C4-2B (cell line): ENCODE measurements around the gene FAM13B.

ENCODE experiments used
- ZFX ChIP-seq: fragments of 450-650 bp; IDR thresholded peaks from 2 replicates; pipeline ENCODE4 v1.6.1; 2017
- TF ChIP-seq, protein P1 (sequence below): fragments of 450-650 bp; conservative IDR thresholded peaks from 2 replicates; pipeline ENCODE4 v1.5.1; 2017; ENCODE audit warnings: mild to moderate bottlenecking

DNA sequence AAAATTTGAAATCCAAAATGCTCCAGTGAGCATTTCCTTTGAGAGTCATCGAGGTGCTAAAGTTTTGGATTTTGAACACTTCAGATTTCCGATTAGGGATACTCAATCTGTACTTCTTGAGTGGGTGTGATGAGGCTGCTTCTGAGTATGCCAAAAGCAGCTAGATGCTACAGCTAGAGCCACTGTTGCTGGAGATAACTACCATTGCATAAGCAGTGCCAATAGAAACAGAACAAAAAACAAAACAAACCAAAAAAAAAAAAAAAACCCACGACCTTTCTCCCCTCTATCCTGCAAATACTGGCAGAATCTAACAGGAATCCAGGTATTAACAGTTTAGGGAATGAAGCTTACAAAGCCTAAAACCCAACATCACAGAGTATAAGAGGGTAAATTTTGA, 100.1 kb downstream of the FAM13B start:
- TF ChIP-seq, protein P1, sequence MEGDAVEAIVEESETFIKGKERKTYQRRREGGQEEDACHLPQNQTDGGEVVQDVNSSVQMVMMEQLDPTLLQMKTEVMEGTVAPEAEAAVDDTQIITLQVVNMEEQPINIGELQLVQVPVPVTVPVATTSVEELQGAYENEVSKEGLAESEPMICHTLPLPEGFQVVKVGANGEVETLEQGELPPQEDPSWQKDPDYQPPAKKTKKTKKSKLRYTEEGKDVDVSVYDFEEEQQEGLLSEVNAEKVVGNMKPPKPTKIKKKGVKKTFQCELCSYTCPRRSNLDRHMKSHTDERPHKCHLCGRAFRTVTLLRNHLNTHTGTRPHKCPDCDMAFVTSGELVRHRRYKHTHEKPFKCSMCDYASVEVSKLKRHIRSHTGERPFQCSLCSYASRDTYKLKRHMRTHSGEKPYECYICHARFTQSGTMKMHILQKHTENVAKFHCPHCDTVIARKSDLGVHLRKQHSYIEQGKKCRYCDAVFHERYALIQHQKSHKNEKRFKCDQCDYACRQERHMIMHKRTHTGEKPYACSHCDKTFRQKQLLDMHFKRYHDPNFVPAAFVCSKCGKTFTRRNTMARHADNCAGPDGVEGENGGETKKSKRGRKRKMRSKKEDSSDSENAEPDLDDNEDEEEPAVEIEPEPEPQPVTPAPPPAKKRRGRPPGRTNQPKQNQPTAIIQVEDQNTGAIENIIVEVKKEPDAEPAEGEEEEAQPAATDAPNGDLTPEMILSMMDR: no peak
- no peak for TF ChIP-seq ZFX
